Left cardiac atrium (tissue), 4 donors: ENCODE results near the gene RPTOR. TPM values are rescaled to one million over a fixed set of nuclear protein-coding genes. Genes with fewer than 3 reads are reported as not detected.
"Not testable (repeated sequence)": the region's sequence is repeated elsewhere in the genome, so short reads cannot be mapped to it uniquely, and the experiment has no call there.

Experiments used
- ATAC-seq, 2 donors: fragments of 200-7000 bp; cut with Tn5 transposase; one replicate each; pipeline ENCODE4 v1.9.1; 2020; ENCODE audit warnings: mild to moderate bottlenecking in 2 of 2, moderate library complexity in 2 of 2
- DNase-seq: peaks from one replicate; pipeline ENCODE4 v3.0.0-alpha.2; 2020
- intact Hi-C, 2 donors: fragments of 100-400 bp; cut with DNase I; formaldehyde crosslinking; loops; one replicate each; pipeline versions ENCODE4 v1.14.1 to v1.15.1; 2022 to 2023
- long read RNA-seq: library from polyadenylated mRNA; unstranded; transcript quantifications from one replicate; pipeline ENCODE4 v2.0.0, GENCODE V29; 2021
- total RNA-seq, 2 donors: library from RNA; stranded (reverse); fragmentation: NEBNext Ultra II Directional; extraction: Animal tissue kit (Norgen Biotek cat#: 25700); gene quantifications; one replicate each; pipeline ENCODE4 v1.2.1, GENCODE V29; 2021
- donor health status: DM: no; HTN: yes; CAD: no.
- donor health status: DM: no; HTN: yes; CAD: no; lungs with severe emphysema.
- donor health status: DM: yes; HTN: yes; CAD: no.
- donor health status: Dilated cardiomyopathy.

Gene RPTOR
- 10 to 100 TPM; 18.9 to 22.9 TPM for total RNA-seq
- long read RNA-seq, partial matches to known transcripts = 1 of 3 reads
- long read RNA-seq, other reads (novel, unspliced or antisense) = 1 of 3 reads

GRCh38 chr17:80544655-80545498, at the start of gene RPTOR:
Gene RPTOR (plus strand): TSS chr17:80544838. CDS start chr17:80545630, 792 bp downstream.
- DNase-seq (peak; percentile 91), ATAC-seq (peak; percentile 99 to 100)
- intact Hi-C loops = no loop called here

GRCh38 chr17:80497726-80498241, 46.9 kb upstream of the RPTOR start:
- no peak for ATAC-seq
- intact Hi-C loops = no loop called here
- no peak for DNase-seq

- intact Hi-C loops = no loop called here
- peak; percentile 39 for DNase-seq
These were observed 46.3 kb upstream of the RPTOR start for GRCh38 chr17:80498242-80498919.

GRCh38 chr17:80498920-80499410, 45.7 kb upstream of the RPTOR start:
- no peak for DNase-seq
- intact Hi-C loops = no loop called here
- ATAC-seq = no peak

More at GRCh38 chr17:80498242-80498919, 46.3 kb upstream of the RPTOR start:
- peak in 1 of 2 donors; percentile 80 for ATAC-seq

- intact Hi-C loops = no loop called here
- ATAC-seq (no peak), DNase-seq (no peak)
These were observed 45.1 kb upstream of the RPTOR start for GRCh38 chr17:80499560-80499959.

GRCh38 chr17:80499961-80500665, 44.5 kb upstream of the RPTOR start:
- intact Hi-C loops = no loop called here
- ATAC-seq (no peak), DNase-seq (no peak)

- DNase-seq (no peak), ATAC-seq (peak in 1 of 2 donors; percentile 28)
- intact Hi-C loops = no loop called here
These were observed 42.7 kb upstream of the RPTOR start for GRCh38 chr17:80501741-80502577.

- no peak for DNase-seq
- intact Hi-C loops = no loop called here
- no peak for ATAC-seq
These were observed 42.1 kb upstream of the RPTOR start for GRCh38 chr17:80502578-80502877.

- DNase-seq = no peak
- ATAC-seq = no peak
- intact Hi-C loops = no loop called here
These were observed 41.6 kb upstream of the RPTOR start for GRCh38 chr17:80503031-80503430.

GRCh38 chr17:80503921-80504320, 40.7 kb upstream of the RPTOR start:
- no peak for ATAC-seq
- intact Hi-C loops = no loop called here
- DNase-seq = no peak

- no peak for ATAC-seq
- intact Hi-C loops = no loop called here
These were observed 39.8 kb upstream of the RPTOR start for GRCh38 chr17:80504686-80505413.

GRCh38 chr17:80507177-80507576, 37.5 kb upstream of the RPTOR start:
- DNase-seq, intact Hi-C loops, ATAC-seq: not testable (repeated sequence)

More at GRCh38 chr17:80504686-80505413, 39.8 kb upstream of the RPTOR start:
- no peak for DNase-seq

- DNase-seq = no peak
- intact Hi-C loops = no loop called here
- no peak for ATAC-seq
These were observed 36.7 kb upstream of the RPTOR start for GRCh38 chr17:80507965-80508364.

GRCh38 chr17:80509311-80509710, 35.3 kb upstream of the RPTOR start:
- ATAC-seq (no peak), DNase-seq (no peak)
- intact Hi-C loops = no loop called here

GRCh38 chr17:80510132-80510531, 34.5 kb upstream of the RPTOR start:
- intact Hi-C loops = no loop called here
- ATAC-seq (no peak), DNase-seq (no peak)

- ATAC-seq = no peak
- DNase-seq = no peak
- intact Hi-C loops = no loop called here
These were observed 33.9 kb upstream of the RPTOR start for GRCh38 chr17:80510772-80511171.

- no peak for ATAC-seq
- no peak for DNase-seq
- intact Hi-C loops = no loop called here
These were observed 33.1 kb upstream of the RPTOR start for GRCh38 chr17:80511222-80512180.
